ENCODE measurements around the gene FBXW11. TPM values are rescaled to one million over a fixed set of nuclear protein-coding genes. Genes with fewer than 3 reads are reported as not detected.

FBXW11 gene
- total RNA-seq, 1 donor from 2014 or later = 52.7 TPM

- POLR2A ChIA-PET = no interaction called here
- Mint-ChIP-seq H3K27me3 (no peaks in the 10 kb centered on the region), H3K9me3 (no peaks in the 10 kb centered on the region), H3K4me1 (no peaks in the 10 kb centered on the region), H3K4me3 (no peak overlapping the region), H3K36me3 (ENCODE audit: low read depth) (peaks cover 91% of the 10 kb centered on the region), H3K27ac (no peak overlapping the region)
- intact Hi-C loops (cut with micrococcal nuclease) = no loop called here
- no peak for TF ChIP-seq CTCF (IDR thresholded peaks at IDR 0.05)
- ATAC-seq (ENCODE audit: low read depth) = no peak
- CTCF ChIA-PET = no interaction called here
- DNase-seq = no peak
These were observed 132.2 kb downstream of the FBXW11 start for GRCh38 chr5:171874234-171874633.

- H3K27ac Mint-ChIP-seq = no peak overlapping the region
- peaks cover 94% of the 10 kb centered on the region for H3K36me3 Mint-ChIP-seq (ENCODE audit: low read depth)
- POLR2A ChIA-PET = no interaction called here
These were observed 133.8 kb downstream of the FBXW11 start for GRCh38 chr5:171872666-171873065.

GRCh38 chr5:171871711-171872110, 134.7 kb downstream of the FBXW11 start:
- Mint-ChIP-seq H3K4me1 (no peaks in the 10 kb centered on the region), H3K27me3 (no peaks in the 10 kb centered on the region), H3K4me3 (no peak overlapping the region), H3K27ac (no peak overlapping the region), H3K36me3 (ENCODE audit: low read depth) (peaks cover 92% of the 10 kb centered on the region), H3K9me3 (no peaks in the 10 kb centered on the region)
- ChIA-PET CTCF (no interaction called here), POLR2A (no interaction called here)
- DNase-seq = no peak
- no peak for ATAC-seq (ENCODE audit: low read depth)
- intact Hi-C loops (cut with micrococcal nuclease) = no loop called here
- no peak for TF ChIP-seq CTCF (IDR thresholded peaks at IDR 0.05)

More at GRCh38 chr5:171872666-171873065, 133.8 kb downstream of the FBXW11 start:
- CTCF ChIA-PET = interaction anchor here (0.8 to 1.0 kb wide), 2 partner anchors 38 to 393 kb away, joined by 3 read pairs; no protein-coding TSS in a partner anchor
- no peak overlapping the region for H3K4me3 Mint-ChIP-seq
- H3K27me3 Mint-ChIP-seq = no peaks in the 10 kb centered on the region
- TF ChIP-seq CTCF (IDR thresholded peaks at IDR 0.05) = no peak
- ATAC-seq (ENCODE audit: low read depth) (no peak), DNase-seq (no peak)
- no peaks in the 10 kb centered on the region for H3K4me1 Mint-ChIP-seq
- no peaks in the 10 kb centered on the region for H3K9me3 Mint-ChIP-seq
- intact Hi-C loops (cut with micrococcal nuclease) = no loop called here

GRCh38 chr5:171869956-171870355, 136.5 kb downstream of the FBXW11 start:
- Mint-ChIP-seq H3K27ac (no peak overlapping the region), H3K36me3 (ENCODE audit: low read depth) (peaks cover 90% of the 10 kb centered on the region), H3K4me3 (no peak overlapping the region), H3K4me1 (no peaks in the 10 kb centered on the region), H3K9me3 (no peaks in the 10 kb centered on the region), H3K27me3 (no peaks in the 10 kb centered on the region)
- CTCF ChIA-PET = no interaction called here
- ATAC-seq (ENCODE audit: low read depth) (no peak), DNase-seq (no peak)
- POLR2A ChIA-PET = no interaction called here
- intact Hi-C loops (cut with micrococcal nuclease) = no loop called here
- TF ChIP-seq CTCF (IDR thresholded peaks at IDR 0.05) = no peak

GRCh38 chr5:171868236-171868635, 138.2 kb downstream of the FBXW11 start:
- no peak for DNase-seq
- no peak overlapping the region for H3K27ac Mint-ChIP-seq
- ATAC-seq (ENCODE audit: low read depth) = no peak
- no peaks in the 10 kb centered on the region for H3K27me3 Mint-ChIP-seq
- POLR2A ChIA-PET = no interaction called here
- H3K4me1 Mint-ChIP-seq = no peaks in the 10 kb centered on the region
- H3K36me3 Mint-ChIP-seq (ENCODE audit: low read depth) = peaks cover 89% of the 10 kb centered on the region
- CTCF ChIA-PET = no interaction called here
- TF ChIP-seq CTCF (IDR thresholded peaks at IDR 0.05) = no peak
- H3K4me3 Mint-ChIP-seq = no peak overlapping the region
- H3K9me3 Mint-ChIP-seq = no peaks in the 10 kb centered on the region
- intact Hi-C loops (cut with micrococcal nuclease) = no loop called here
